GM12878 (cell line): ENCODE results near the gene PHLDA3. TPM values are rescaled to one million over a fixed set of nuclear protein-coding genes. Genes with fewer than 3 reads are reported as not detected.

Experiments used
- ATAC-seq: fragments of 200-7000 bp; cut with Tn5 transposase; 3 replicates; pipeline ENCODE4 v1.9.1; 2020; ENCODE audit warnings: mild to moderate bottlenecking, moderate library complexity
- BruUV-seq: library from RNA; stranded (reverse); fragments of 400-500 nt; replicated peaks from 2 replicates; lab custom pipeline; 2021; lab: Mats Ljungman, UMichigan
- CTCF ChIA-PET: fragments of 300-600 bp; sonication (Branson Sonifier 250); formaldehyde crosslinking; extraction: SDS; loops from one replicate; lab custom pipeline; 2021; ENCODE audit warnings: inconsistent platforms; lab: Yijun Ruan, JAX
- POLR2A ChIA-PET: fragments of 350-600 bp; formaldehyde crosslinking; extraction: SDS; loops from one replicate; lab custom pipeline; 2021; ENCODE audit warnings: inconsistent platforms; lab: Charles Lee
- RAD21 ChIA-PET: fragments of 300-600 bp; sonication (Branson Sonifier 250); formaldehyde crosslinking; loops from one replicate; lab custom pipeline; 2023; ENCODE audit warnings: antibody characterized with exemption; ENCODE audit not compliant: unreplicated experiment; lab: Charles Lee
- SMC1A ChIA-PET: fragments of 300-600 bp; sonication (Branson Sonifier 250); formaldehyde crosslinking; loops from one replicate; lab custom pipeline; 2023; ENCODE audit not compliant: unreplicated experiment, uncharacterized antibody; lab: Charles Lee
- DNase-seq: peaks from one replicate; pipeline ENCODE4 v3.0.0-alpha.2; 2011; ENCODE audit warnings: low read depth, low spot score
- FAIRE-seq: peaks from 3 replicates; lab custom pipeline; 2011; peaks lifted over from hg19 to GRCh38; lab: Jason Lieb, UNC
- H2AFZ ChIP-seq: 2 replicates; pipeline ENCODE4 v1.6.0; 2011; ENCODE audit warnings: low read depth, low read length, control low read depth; ENCODE audit not compliant: control insufficient read depth
- H3K27ac ChIP-seq: 2 replicates; pipeline ENCODE4 v1.5.1; 2011; ENCODE audit warnings: control low read depth; ENCODE audit not compliant: control insufficient read depth, insufficient read depth
- H3K27me3 ChIP-seq, 2 experiments: replicated peaks in 1 of 2; 2 replicates each; pipeline versions ENCODE4 v1.6.0 to v1.6.1; 2011; ENCODE audit warnings: low read length in 1 of 2; ENCODE audit not compliant: control insufficient read depth in 2 of 2, insufficient read depth in 2 of 2
- H3K36me3 ChIP-seq, 2 experiments: 2 replicates each; pipeline ENCODE4 v1.5.1; 2011; ENCODE audit warnings: low read length in 1 of 2; ENCODE audit not compliant: control insufficient read depth in 2 of 2, insufficient read depth in 2 of 2
- H3K4me1 ChIP-seq: 2 replicates; pipeline ENCODE4 v1.6.1; 2011; ENCODE audit warnings: mild to moderate bottlenecking, low read length, moderate library complexity, mixed read lengths; ENCODE audit not compliant: control insufficient read depth, insufficient read depth
- H3K4me2 ChIP-seq: 2 replicates; pipeline ENCODE4 v1.6.0; 2011; ENCODE audit warnings: control low read depth; ENCODE audit not compliant: control insufficient read depth, insufficient read depth
- H3K4me3 ChIP-seq: fragments of 200-600 bp; sonication (generic); 2 replicates; pipeline ENCODE4 v1.5.1; 2016
- H3K79me2 ChIP-seq: 2 replicates; pipeline ENCODE4 v1.6.0; 2011; ENCODE audit warnings: low read length; ENCODE audit not compliant: control insufficient read depth, insufficient read depth
- H3K9ac ChIP-seq: 2 replicates; pipeline ENCODE4 v1.8.0; 2011; ENCODE audit warnings: low read length, control low read depth, mixed read lengths; ENCODE audit not compliant: control insufficient read depth, insufficient read depth
- H3K9me3 ChIP-seq: replicated peaks from 3 replicates; pipeline ENCODE4 v1.5.1; 2011; ENCODE audit warnings: mild to moderate bottlenecking, low read length; ENCODE audit not compliant: control insufficient read depth, insufficient read depth
- H4K20me1 ChIP-seq: 2 replicates; pipeline ENCODE4 v1.6.0; 2011; ENCODE audit not compliant: control insufficient read depth, insufficient read depth
- ATF7 ChIP-seq: fragments of 450-650 bp; IDR thresholded peaks from 2 replicates; pipeline ENCODE4 v1.6.1; 2016; ENCODE audit warnings: low read depth, mild to moderate bottlenecking
- CREM ChIP-seq: IDR thresholded peaks from 2 replicates; pipeline ENCODE4 v1.6.1; 2014; ENCODE audit warnings: antibody characterized with exemption, low read depth
- FOS ChIP-seq: IDR thresholded peaks from 3 replicates; pipeline ENCODE4 v1.6.1; 2011; ENCODE audit warnings: borderline replicate concordance; ENCODE audit not compliant: insufficient read length; ENCODE audit errors: extremely low read depth
- HDAC2 ChIP-seq: fragments of 200-600 bp; sonication (generic); IDR thresholded peaks from 2 replicates; pipeline ENCODE4 v1.6.1; 2017
- KDM1A ChIP-seq: fragments of 200-600 bp; sonication (generic); IDR thresholded peaks from 2 replicates; pipeline ENCODE4 v1.6.1; 2016; ENCODE audit warnings: borderline replicate concordance
- MEF2B ChIP-seq: fragments of 450-650 bp; IDR thresholded peaks from 2 replicates; pipeline ENCODE4 v1.6.1; 2018; ENCODE audit warnings: mild to moderate bottlenecking, moderate library complexity; ENCODE audit not compliant: partially characterized antibody, poor library complexity, severe bottlenecking
- NBN ChIP-seq: fragments of 450-650 bp; IDR thresholded peaks from 2 replicates; pipeline ENCODE4 v1.6.1; 2016
- RFX5 ChIP-seq: IDR thresholded peaks from 2 replicates; pipeline ENCODE4 v1.6.1; 2011; ENCODE audit warnings: low read depth, low read length, improper control_type of control experiment
- SKIL ChIP-seq: fragments of 450-650 bp; IDR thresholded peaks from 2 replicates; pipeline ENCODE4 v1.6.1; 2017; ENCODE audit warnings: mild to moderate bottlenecking, low read depth, inconsistent platforms; ENCODE audit not compliant: poor library complexity, severe bottlenecking
- SMARCA5 ChIP-seq: fragments of 450-650 bp; IDR thresholded peaks from 2 replicates; pipeline ENCODE4 v1.6.1; 2017; ENCODE audit warnings: mild to moderate bottlenecking
- WRNIP1 ChIP-seq: IDR thresholded peaks from 2 replicates; pipeline ENCODE4 v1.6.1; 2011; ENCODE audit warnings: low read depth, low read length, improper control_type of control experiment, borderline replicate concordance
- YBX1 ChIP-seq: fragments of 450-650 bp; IDR thresholded peaks from 2 replicates; pipeline ENCODE4 v1.6.1; 2016; ENCODE audit warnings: antibody characterized with exemption
- ZNF217 ChIP-seq: fragments of 450-650 bp; IDR thresholded peaks from 2 replicates; pipeline ENCODE4 v1.6.1; 2017; ENCODE audit warnings: antibody characterized with exemption, mild to moderate bottlenecking
- ZNF24 ChIP-seq: fragments of 450-650 bp; IDR thresholded peaks from 2 replicates; pipeline ENCODE4 v1.6.1; 2017; ENCODE audit warnings: antibody characterized with exemption, mild to moderate bottlenecking
- WGBS: methylation state at CpG from one replicate; pipeline ENCODE4 v1.1.6; 2016; ENCODE audit warnings: low lambda C conversion rate; ENCODE audit not compliant: insufficient replicate concordance, insufficient coverage; ENCODE audit errors: missing lambda C conversion rate; 5-methylcytosine and 5-hydroxymethylcytosine counted together
- in situ Hi-C: fragments of 300-500 bp; cut with MboI; formaldehyde crosslinking; loops from 9 replicates; pipeline ENCODE4 v1.14.3; 2018; ENCODE audit warnings: mixed read lengths
- intact Hi-C: fragments of 100-400 bp; cut with micrococcal nuclease; formaldehyde crosslinking; loops from one replicate; pipeline ENCODE4 v1.14.2; 2022; ENCODE audit not compliant: unreplicated experiment
- polyA plus RNA-seq, 11 experiments: library from polyadenylated mRNA; depleted of rRNA in 4 of 11; unstranded in 6 of 11; stranded (reverse) in 5 of 11; fragments of >200 nt; fragmentation: Nextera tagmentation in 4 of 11; fragmentation: Illumina TruSeq in 1 of 11; extraction: Ambion mirVana in 4 of 11; extraction: Trizol in 1 of 11; gene quantifications; 1 replicate in 1 of 11; 2 replicates in 10 of 11; pipeline versions ENCODE4 v1.2.1 to v1.2.3, GENCODE V29; 2011 to 2016; ENCODE audit warnings: inconsistent platforms in 2 of 11, missing spikeins in 2 of 11, low read depth in 1 of 11
- total RNA-seq, 4 experiments: library from RNA; depleted of rRNA in 3 of 4; stranded (reverse); fragments of >200 nt in 3 of 4; fragmentation: Illumina TruSeq in 1 of 4; extraction: Trizol in 1 of 4; gene quantifications; 2 replicates each; pipeline versions ENCODE4 v1.2.1 to v1.2.3, GENCODE V29; 2013 to 2021

Gene PHLDA3
- total and polyA plus RNA-seq, 10 of the 15 experiments (the other 5 are each of a cell fraction or from before 2014, with no cell fraction given): 0.60 to 57.4 (median 21.8) TPM

- no peaks in the 10 kb centered on the region for H3K27me3 ChIP-seq
- H3K4me1 ChIP-seq: peaks cover 4% of the 10 kb centered on the region; the same call in 1 of the 2 replicates
- CTCF ChIA-PET: interaction anchor here (1.6 to 13.1 kb wide), 3 partner anchors 11 to 53 kb away, joined by 6 to 198 read pairs (median 144); no protein-coding TSS in a partner anchor
- DNase-seq (no peak), ATAC-seq (no peak), FAIRE-seq (no peak)
- peaks cover 12% of the 10 kb centered on the region for H3K79me2 ChIP-seq
- H2AFZ ChIP-seq: no peak overlapping the region
- no peak overlapping the region for H3K9ac ChIP-seq
- intact Hi-C loops (no loop called here), in situ Hi-C loops (no loop called here)
- H3K4me2 ChIP-seq: no peak overlapping the region
- no peaks in the 10 kb centered on the region for H3K9me3 ChIP-seq
- no peak overlapping the region for H3K27ac ChIP-seq
- no TSS peak for BruUV-seq
- no peaks in the 10 kb centered on the region for H4K20me1 ChIP-seq
- RAD21 ChIA-PET: interaction anchor here (15.3 kb wide), 1 partner anchor 19 kb away, joined by 505 read pairs; no protein-coding TSS in a partner anchor
- no peak overlapping the region for H3K4me3 ChIP-seq
- POLR2A ChIA-PET: interaction anchor here (1.4 kb wide), 1 partner anchor 18 kb away, joined by 3 read pairs; no protein-coding TSS in a partner anchor
- H3K36me3 ChIP-seq: peaks cover 0 to under 1% of the 10 kb centered on the region in 2 experiments; a peak in 2 of 4 replicates
- SMC1A ChIA-PET: interaction anchor here (1.1 to 18.7 kb wide), 5 partner anchors 11 to 65 kb away, joined by 4 to 514 read pairs (median 5); no protein-coding TSS in a partner anchor
- WGBS: 100% methylated on average over 4 of the region's 4 CpGs
- TF ChIP-seq RFX5: no peak
- TF ChIP-seq WRNIP1: no peak
- TF ChIP-seq MEF2B: no peak
- no peak for TF ChIP-seq KDM1A
- TF ChIP-seq NBN: no peak
- TF ChIP-seq HDAC2: no peak
- TF ChIP-seq SKIL: no peak
- no peak for TF ChIP-seq ZNF24
- TF ChIP-seq FOS: no peak
- no peak for TF ChIP-seq ATF7
- no peak for TF ChIP-seq CREM
- no peak for TF ChIP-seq SMARCA5
- TF ChIP-seq ZNF217: no peak
- TF ChIP-seq YBX1: no peak
These were observed 31.7 kb upstream of the PHLDA3 start for GRCh38 chr1:201500670-201501120.
